Midbrain (tissue), 1 donor: ENCODE measurements around the gene YOD1.
"Not testable (repeated sequence)": the region's sequence is repeated elsewhere in the genome, so short reads cannot be mapped to it uniquely, and the experiment has no call there.

Source experiments
- DNase-seq: peaks from one replicate; lab custom pipeline; 2025; lab: John Stamatoyannopoulos, UW

Gene YOD1

GRCh38 chr1:207049054-207049453, 2.0 kb downstream of the YOD1 start:
- no peak for DNase-seq

DNA sequence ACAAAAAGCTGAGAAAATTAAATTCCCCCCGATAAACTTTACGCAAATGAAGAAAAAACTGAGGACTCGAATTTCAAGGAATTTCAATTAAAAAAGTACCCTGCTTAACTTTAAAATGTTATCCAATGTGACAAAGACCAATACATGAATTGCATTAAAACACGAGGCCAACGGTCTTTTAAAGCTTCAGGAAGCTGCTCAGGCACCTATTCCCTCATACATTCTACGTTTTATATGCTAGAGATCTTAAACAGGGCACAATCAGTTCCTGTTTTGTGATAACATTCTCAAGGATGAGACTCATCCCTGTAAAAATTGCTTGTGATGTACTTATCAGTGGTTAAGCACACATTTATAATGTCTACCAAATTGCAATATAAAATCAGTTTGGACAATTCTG, 3.0 kb downstream of the YOD1 start:
- DNase-seq: no peak

DNA sequence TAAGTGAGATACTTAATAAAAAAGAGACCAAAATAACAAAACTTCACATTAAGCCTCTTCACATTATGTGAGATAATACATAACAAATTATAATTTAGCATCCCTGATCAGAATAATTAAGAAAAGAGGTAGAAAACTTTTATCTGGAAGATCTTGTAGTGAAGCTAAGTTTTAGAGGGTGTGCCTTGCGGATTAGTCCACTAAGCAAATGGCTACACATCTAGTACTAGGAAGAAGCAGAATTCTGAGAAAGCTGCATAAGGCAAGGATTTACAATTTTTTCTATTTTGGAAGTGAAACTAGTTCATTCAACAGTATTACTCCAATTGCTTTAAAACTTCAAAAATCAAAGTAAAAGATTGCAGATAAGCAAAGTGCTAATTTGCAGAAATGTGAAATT, 3.5 kb downstream of the YOD1 start:
- DNase-seq: no peak

DNA sequence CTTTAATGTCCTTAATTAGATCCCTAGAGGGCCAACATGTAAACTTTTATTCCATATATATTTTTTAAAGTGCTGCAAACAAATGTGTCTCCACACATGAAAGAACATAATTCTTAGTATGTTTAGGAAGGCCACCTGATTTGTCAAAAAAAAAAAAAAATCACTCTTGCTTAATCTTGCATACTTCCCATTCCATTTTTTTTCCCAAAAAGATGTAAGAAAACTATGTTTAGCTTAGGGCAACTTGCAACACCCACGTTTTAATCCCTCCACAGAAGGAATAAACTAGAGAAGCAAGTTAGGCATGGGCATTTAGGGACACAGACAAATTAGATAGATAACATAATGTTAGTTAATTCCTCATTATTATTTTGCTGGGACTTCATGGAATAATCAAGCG, 5.6 kb downstream of the YOD1 start:
- no peak for DNase-seq

GRCh38 chr1:207041397-207041796, 9.6 kb downstream of the YOD1 start:
- not testable (repeated sequence) for DNase-seq

DNA sequence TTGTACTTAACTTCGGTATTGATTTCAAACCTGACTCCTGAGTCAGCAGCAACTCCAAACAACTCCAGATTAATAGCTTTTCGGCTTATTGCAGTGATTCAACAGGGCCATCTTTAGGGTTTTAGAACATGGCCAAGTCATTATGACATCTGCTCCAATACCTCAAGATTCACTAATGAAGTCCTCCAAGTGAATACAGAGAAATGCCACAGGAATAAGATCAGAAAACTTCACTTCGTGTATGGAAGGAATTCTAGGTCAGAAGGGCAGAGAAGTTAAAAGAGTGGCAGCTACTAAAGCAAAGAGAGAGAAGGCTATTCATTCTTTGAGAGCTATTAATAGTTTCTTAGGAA, 10.9 kb downstream of the YOD1 start:
- no peak for DNase-seq

DNA sequence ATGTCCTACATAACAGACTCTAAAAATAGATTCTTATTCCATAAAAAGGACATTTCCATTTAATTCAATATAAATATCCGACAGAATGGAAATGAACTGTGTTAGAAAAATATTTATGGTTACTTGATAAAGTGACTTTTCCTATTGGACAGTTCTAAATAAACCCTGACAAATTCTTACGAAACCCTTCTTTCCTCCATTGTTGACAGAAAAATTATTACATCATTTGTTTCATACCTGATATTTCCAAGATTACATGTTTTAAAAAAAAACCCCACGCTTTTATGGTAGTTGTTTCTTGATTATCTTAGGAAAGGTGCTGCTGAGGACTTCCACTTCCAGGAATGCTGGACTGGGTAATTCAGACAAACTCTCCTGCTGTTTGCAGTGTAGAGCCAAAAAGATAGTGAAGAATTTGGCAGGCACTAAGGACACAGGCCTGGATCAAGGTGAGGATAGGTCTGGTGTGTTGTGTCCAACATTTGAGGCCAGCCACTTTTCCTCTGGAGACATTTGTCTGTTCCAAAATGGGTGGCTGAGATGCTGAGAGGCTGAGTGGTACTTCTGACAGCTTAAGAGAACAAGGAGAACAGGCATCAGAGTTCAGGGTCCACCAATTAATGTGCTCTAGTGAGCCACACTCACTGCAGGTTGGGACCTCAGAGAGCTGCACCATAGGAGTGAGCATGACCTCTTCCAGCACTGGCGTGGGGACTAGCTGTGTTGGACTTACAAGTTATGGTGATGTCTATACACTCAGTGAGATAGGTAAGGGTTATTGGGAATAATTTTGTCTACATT, 11.4 kb downstream of the YOD1 start:
- no peak for DNase-seq

- no peak for DNase-seq
Measured at GRCh38 chr1:207036865-207037264, 14.1 kb downstream of the YOD1 start.

DNA sequence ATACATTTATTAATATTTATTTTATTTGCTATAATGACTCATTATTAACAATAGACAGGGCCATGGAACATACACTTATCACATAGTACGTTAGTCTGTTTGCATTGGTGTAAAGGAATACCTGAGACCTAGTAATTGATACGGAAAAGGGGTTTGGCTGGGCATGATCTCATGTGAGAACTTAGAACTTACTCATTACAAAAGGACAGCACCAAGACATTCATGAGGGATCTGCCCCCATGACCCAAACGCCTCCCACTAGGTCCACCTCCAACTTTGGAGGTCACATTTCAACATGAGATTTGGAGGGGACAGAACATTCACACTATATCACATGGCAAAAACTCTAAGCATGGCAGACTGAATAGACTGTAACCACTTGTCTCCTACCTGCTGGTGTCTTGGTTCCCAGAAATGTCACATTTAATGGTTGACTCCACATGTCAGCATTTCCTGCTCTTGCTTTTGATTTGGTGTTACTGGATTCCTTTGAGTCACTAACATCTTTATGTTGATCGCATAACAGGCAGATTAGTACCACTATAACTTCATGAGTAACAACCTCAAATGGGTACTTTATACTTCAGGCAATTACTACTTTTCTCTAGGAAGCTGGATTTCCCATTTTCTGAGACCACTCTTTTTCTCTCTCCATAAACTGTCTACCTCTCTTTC, 15.0 kb downstream of the YOD1 start:
- DNase-seq: no peak

DNA sequence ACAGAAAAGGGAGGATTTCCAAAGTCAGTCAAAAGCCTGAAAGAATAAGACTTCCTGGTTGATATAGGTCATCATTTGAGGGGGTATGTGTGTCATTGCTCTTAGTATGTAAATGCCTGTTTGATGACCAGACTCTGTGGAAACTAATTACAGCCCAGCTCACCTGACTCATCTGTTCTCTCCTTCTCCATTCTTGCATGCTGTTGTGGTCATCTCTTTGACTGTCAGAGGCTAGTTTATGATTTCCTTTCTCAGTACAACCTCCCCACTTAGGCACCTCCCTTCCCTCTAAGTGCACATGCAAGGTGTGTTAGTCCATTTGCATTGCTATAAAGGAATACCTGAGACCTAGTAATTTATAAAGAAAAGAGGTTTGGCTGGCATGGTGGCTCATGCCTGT, 16.0 kb downstream of the YOD1 start:
- no peak for DNase-seq

- no peak for DNase-seq
Measured at GRCh38 chr1:207034208-207034607, 16.8 kb downstream of the YOD1 start.

GRCh38 chr1:207033302-207033701, 17.7 kb downstream of the YOD1 start:
- no peak for DNase-seq

GRCh38 chr1:207032528-207033017, 18.4 kb downstream of the YOD1 start, which contains the start of gene C1orf116:
TSS of gene C1orf116 (minus strand) at chr1:207032756. CDS start at chr1:207027598, 5,158 bp downstream.
- no peak for DNase-seq

GRCh38 chr1:207031632-207032264, 19.3 kb downstream of the YOD1 start:
- no peak for DNase-seq

DNA sequence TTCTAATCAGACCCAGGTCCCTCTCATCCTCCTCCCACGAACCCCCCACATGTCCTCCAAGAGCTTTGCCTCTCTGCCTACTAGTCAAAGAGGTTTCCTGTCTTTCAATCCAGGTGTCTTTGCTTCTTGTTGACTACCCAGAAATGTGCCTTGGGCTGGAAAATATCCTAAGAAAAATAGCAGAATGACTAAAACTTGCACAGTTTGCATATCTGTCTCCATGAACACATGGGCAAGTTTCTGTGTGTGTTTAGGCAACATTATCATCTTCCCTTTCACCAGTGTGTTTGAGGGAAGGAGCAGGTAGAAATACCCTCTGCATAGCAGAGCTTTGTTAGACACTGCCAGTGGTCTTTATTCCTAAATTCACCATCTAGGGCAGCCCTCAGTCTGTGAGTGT, 20.0 kb downstream of the YOD1 start:
- no peak for DNase-seq

DNA sequence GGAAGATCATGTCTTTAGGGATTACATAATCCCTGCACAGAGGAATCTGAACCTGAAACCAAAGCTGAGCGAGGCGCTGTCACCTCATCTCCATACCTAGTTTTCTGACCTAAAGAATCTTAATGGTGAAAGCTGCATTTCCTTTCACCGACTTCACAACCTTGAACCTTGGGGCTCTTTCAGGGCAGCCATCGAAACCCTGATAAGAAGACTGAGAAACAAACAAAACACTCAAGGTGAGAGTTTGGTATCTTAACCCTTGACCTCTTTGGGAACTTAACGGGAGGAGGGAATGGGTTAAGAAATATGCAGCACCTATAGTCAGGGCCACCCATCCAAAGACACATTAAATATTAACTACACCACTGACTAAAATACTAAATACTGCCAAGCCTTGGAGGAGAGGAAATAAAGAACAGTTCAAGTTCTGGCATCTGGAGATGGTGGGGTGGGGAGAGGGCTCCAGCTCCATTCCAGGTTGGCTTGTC, 20.4 kb downstream of the YOD1 start:
- DNase-seq: no peak

DNA sequence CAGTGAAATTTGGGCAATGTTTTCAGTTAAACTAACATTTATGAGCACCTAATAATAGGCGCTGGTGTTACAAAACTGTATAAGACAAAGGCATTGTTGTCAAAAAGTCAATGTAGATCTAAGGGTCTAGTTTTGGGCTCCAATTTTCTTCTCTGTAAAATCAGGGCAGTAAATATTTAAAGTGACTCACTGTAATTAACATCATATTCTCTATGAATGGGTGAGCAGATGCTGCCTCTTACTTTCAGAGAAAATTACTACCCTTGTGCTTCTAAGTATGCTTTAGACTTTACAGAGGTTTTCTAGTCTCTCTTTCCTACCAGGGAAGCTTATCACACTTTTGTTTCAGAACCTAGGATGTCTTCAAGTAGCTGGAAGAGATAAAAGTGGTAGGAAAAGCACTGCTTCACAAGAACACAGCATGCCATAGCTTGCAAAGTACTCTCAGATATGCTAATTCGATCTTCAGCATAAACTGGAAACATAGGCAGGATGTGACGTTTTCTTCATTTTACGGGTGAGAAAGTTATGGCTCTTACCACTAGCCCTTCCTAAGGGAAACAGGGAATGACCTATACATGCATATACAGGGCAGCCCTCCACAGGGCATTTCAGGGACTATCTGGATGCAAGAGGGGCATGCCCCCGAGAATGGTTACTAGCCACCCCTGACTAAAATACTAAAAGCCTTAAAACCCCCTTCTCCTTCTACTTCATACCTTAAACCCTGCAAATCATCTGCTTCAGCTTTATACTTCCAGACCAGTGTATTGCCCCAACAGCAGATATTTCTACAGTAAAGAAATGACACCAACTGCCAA, 21.1 kb downstream of the YOD1 start:
- DNase-seq: no peak

GRCh38 chr1:207028884-207029650, 21.9 kb downstream of the YOD1 start:
- no peak for DNase-seq

- no peak for DNase-seq
Measured at GRCh38 chr1:207027921-207028320, 23.1 kb downstream of the YOD1 start.

DNA sequence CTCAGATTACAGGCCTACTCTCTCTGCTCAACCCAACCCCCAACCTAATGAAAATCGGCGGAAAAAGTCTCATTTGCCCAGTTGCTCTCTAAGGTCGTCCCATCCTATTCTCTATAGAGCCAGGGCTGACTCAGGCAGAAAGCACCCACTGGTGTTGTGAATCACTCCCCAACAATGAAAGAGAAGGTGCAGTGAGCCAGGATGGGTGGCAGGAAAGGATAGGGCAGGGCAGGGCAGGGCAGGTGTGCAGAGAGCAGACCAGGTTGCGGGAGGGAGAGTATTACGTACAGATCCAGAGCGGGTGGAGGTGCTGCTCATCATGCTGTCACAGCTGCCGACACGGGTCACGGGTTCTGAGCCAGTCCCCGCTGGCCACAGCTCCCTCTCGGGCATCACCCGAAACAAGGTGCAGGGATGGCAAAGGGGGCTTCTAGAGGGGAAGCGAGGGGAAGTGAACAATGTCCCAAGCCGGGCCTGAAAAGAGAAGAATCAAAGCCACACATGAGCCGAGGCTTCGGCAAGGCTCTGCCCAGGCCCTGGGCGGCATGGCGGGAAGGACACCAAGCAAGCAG, 23.7 kb downstream of the YOD1 start:
- no peak for DNase-seq

- DNase-seq: no peak
Measured at GRCh38 chr1:207026104-207026534, 24.9 kb downstream of the YOD1 start.
